Measurements from ENCODE around the gene CPZ. TPM values are rescaled to one million over a fixed set of nuclear protein-coding genes. Genes with fewer than 3 reads are reported as not detected.

Gene CPZ
- total RNA-seq, 1 experiment from 2014 or later = 37.3 TPM

- Histone ChIP-seq H3K9ac (ENCODE audit: extremely low read depth, insufficient read length, low read length) (no peak overlapping the region), H3K4ac (ENCODE audit: low read depth, low read length) (no peak overlapping the region), H3K27ac (ENCODE audit: insufficient read length, low read depth, low read length) (no peak overlapping the region), H2AK5ac (ENCODE audit: insufficient read length, low read length) (no peak overlapping the region), H2BK5ac (ENCODE audit: insufficient read length, low read length) (no peak overlapping the region), H3K9me3 (ENCODE audit: control insufficient read depth, low read depth, low read length) (no peaks in the 10 kb centered on the region), H3K4me2 (ENCODE audit: insufficient read depth, insufficient read length, low read length) (no peak overlapping the region), H3K56ac (ENCODE audit: insufficient read length, low read depth, low read length) (no peak overlapping the region), H3K23ac (ENCODE audit: insufficient read length, low read depth, low read length) (no peak overlapping the region), H3K4me1 (ENCODE audit: insufficient read depth, low read length) (no peaks in the 10 kb centered on the region), H2BK120ac (ENCODE audit: low read depth, low read length, poor library complexity, severe bottlenecking) (no peak overlapping the region), H2BK12ac (ENCODE audit: insufficient read length, low read depth, low read length) (no peak overlapping the region), H4K91ac (ENCODE audit: insufficient read length, low read depth, low read length) (no peak overlapping the region), H3K79me2 (ENCODE audit: insufficient read depth, low read length) (no peaks in the 10 kb centered on the region), H3K23me2 (ENCODE audit: insufficient read length, low read depth, low read length, poor library complexity, severe bottlenecking) (no peaks in the 10 kb centered on the region), H4K5ac (ENCODE audit: insufficient read length, low read depth, low read length) (no peak overlapping the region), H4K20me1 (ENCODE audit: control insufficient read depth, insufficient read depth, insufficient read length) (no peaks in the 10 kb centered on the region), H2BK15ac (ENCODE audit: low read depth, low read length) (no peak overlapping the region), H3K27me3 (ENCODE audit: insufficient read depth, low read length) (no peaks in the 10 kb centered on the region), H4K8ac (replicated peaks; ENCODE audit: insufficient read length, low read depth, low read length) (no peak overlapping the region), H2BK20ac (ENCODE audit: low read depth, low read length, poor library complexity, severe bottlenecking) (no peak overlapping the region), H3K14ac (ENCODE audit: insufficient read depth, low read length) (no peak overlapping the region), H3T11ph (ENCODE audit: low read length) (no peak overlapping the region), H3K18ac (ENCODE audit: insufficient read length, low read depth, low read length) (no peak overlapping the region), H2AFZ (ENCODE audit: low read length) (no peak overlapping the region), H3K79me1 (ENCODE audit: insufficient read depth, low read depth, low read length, poor library complexity, severe bottlenecking) (no peaks in the 10 kb centered on the region)
- H3K27me3 Mint-ChIP-seq (ENCODE audit: low read depth) = no peaks in the 10 kb centered on the region
- no peak overlapping the region for H3K27ac Mint-ChIP-seq
- no peak for DNase-seq
- peaks cover 0 to 61% (median 37%) of the 10 kb centered on the region in 3 experiments; a peak in 5 of 7 replicates for H3K36me3 Mint-ChIP-seq (ENCODE audit: insufficient read depth in 1 of 3, low read depth in 3 of 3)
- peaks cover 5 to 11% of the 10 kb centered on the region in 2 experiments for H3K4me1 Mint-ChIP-seq
- no peak overlapping the region for H3K4me3 Mint-ChIP-seq
- WGBS (ENCODE audit: extremely low coverage, insufficient read length, low lambda C conversion rate) = no CpG with 5 or more reads among the region's 8 CpGs
- H3K9me3 Mint-ChIP-seq = no peaks in the 10 kb centered on the region
- TF ChIP-seq, protein P1, sequence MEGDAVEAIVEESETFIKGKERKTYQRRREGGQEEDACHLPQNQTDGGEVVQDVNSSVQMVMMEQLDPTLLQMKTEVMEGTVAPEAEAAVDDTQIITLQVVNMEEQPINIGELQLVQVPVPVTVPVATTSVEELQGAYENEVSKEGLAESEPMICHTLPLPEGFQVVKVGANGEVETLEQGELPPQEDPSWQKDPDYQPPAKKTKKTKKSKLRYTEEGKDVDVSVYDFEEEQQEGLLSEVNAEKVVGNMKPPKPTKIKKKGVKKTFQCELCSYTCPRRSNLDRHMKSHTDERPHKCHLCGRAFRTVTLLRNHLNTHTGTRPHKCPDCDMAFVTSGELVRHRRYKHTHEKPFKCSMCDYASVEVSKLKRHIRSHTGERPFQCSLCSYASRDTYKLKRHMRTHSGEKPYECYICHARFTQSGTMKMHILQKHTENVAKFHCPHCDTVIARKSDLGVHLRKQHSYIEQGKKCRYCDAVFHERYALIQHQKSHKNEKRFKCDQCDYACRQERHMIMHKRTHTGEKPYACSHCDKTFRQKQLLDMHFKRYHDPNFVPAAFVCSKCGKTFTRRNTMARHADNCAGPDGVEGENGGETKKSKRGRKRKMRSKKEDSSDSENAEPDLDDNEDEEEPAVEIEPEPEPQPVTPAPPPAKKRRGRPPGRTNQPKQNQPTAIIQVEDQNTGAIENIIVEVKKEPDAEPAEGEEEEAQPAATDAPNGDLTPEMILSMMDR (conservative IDR thresholded peaks at IDR 0.05) = no peak
Observed at GRCh38 chr4:8599091-8599460, 6.5 kb downstream of the CPZ start.
